Measurements from ENCODE around the gene PLXNA4. TPM values are rescaled to one million over a fixed set of nuclear protein-coding genes. Genes with fewer than 3 reads are reported as not detected.

Gene PLXNA4
- total RNA-seq, 1 donor from 2014 or later: 6.8 TPM

DNA sequence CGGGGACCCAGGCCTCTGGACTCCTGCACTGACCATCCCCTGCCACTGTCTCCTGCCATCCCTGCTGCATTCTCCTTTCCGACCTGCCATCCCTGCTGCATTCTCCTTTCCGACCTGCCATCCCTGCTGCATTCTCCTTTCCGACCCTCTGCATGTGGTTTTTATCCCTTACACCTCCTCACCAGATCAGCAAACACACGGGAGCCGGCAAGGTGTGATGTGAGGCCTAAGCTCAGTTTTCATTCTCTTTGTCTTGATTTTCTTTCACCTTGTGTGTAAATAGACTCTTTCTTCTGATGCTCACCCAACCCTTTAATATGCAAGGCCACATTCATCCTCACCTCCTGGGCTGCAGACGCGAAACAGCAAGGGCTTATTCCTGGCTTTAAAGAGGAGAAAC lies 11.4 kb downstream of the PLXNA4 start:
- DNase-seq: no peak

DNA sequence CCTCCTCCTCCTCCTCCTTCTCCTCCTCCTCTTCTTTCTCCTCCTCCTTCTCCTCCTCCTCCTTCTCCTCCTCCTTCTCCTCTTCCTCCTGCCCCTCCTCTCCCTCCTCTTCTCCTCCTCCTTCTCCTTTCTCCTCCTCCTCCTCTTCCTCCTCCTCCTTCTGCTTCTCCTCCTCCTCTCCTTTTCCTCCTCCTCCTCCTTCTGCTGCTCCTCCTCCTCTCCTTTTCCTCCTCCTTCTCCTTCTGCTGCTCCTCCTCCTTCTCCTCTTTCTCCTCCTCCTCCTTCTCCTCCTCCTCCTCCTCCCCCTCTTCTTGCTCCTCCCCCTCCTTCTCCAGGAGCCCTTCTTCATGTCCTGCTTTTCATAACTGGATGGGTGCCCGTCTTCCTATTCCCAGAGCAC lies 12.2 kb downstream of the PLXNA4 start:
- DNase-seq: no peak

DNA sequence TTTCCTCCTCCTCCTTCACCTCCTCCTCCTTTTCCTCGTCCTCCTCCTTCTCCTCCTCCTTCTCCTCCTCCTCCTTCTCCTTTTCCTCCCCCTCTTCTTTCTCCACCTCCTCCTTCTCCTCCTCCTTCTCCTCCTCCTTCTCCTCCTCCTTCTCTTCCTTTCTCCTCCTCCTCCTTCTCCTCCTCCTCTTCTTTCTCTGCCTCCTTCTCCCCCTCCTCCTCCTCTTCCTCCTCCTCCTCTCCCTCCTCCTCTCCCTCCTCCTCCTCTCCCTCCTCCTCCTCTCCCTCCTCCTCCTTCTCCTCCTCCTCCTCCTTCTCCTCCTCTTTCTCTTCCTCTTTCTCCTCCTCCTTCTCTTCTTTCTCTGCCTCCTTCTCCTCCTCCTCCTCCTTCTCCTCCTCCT lies 13.6 kb downstream of the PLXNA4 start:
- no peak for DNase-seq

DNA sequence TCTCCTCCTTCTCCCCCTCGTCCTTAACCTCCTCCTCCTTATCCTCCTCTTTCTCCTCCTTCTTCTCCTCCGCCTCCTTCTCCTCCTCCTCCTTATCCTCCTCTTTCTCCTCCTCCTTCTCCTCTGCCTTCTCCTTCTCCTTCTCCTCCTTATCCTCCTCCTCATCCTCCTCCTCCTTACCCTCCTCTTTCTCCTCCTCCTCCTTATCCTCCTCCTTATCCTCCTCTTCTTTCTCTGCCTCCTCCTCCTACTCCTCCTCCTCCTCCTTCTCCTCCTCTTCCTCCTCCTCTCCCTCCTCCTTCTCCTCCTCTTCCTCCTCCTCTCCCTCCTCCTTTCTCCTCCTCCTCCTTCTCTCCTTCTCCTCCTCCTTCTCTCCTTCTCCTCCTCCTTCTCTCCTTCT lies 14.5 kb downstream of the PLXNA4 start:
- DNase-seq: no peak

DNA sequence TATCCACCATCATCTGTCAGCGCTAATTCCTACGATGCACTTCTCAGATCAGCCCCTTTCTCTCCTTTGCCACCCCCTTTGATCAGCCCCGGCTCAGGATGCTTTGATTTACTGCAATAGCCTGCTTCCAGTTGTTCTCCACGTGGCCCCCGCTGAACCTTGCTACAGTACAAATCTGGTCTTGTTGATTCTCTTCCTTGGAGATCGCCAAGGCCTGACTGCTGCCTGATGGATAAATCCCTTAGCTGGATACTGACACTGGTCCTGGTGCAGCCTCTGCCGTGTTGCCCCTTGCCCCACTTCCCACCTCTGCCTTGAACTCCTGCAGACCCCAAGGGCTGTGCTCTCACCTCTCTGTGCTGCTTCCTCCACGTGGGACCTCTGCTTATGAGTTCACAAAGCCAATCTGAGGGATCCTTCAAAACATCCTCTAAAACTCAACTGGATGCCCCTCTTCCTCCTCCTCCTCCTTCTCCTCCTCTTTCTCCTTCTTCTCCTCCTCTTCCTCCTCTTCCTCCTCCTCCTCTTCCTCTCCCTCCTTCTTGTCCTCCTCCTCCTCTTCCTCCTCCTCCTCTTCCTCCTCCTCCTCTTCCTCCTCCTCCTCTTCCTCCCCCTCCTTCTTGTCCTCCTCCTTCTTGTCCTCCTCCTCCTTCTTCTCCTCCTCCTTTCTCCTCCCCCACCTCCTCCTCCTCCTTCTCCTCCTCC lies 15.3 kb downstream of the PLXNA4 start:
- no peak for DNase-seq

DNA sequence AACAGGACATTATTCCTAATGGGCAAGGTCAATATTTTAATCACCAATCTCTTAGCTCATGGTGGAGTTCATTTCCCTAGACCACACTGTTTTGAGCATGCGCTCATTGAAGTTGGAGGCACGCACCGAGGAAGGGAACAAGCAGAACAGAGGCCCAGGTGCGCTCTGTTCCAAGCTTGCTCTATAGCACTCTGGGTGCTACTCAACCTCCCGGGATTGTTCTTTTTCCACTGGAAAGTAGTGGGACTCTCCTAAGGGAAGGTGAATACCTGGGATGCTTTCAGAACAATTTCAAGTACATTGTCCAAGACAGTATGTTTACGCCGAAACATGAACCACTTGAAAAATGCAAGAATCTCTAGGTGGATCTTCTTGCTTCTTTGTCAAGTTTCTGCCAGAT lies 16.2 kb downstream of the PLXNA4 start:
- DNase-seq: no peak

DNA sequence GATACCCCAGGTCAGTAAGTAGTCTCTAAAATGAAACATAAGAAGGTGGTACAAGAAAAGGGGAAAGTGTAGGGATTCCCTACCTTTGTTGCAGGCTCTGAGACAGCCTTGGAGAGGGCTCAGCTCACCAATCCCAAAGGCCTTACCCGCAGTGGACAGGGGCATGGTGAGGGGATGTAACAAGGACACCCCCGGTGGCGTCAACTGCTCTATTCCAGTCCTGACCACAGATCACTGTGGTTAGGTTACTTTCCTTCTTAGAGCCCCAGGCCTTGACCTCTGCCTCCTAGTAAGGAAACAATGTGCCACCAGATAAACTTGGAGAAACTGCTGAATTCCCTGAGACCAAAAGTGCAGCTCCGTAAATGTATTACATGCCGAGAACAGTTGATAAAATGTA lies 17.5 kb downstream of the PLXNA4 start:
- no peak for DNase-seq

DNA sequence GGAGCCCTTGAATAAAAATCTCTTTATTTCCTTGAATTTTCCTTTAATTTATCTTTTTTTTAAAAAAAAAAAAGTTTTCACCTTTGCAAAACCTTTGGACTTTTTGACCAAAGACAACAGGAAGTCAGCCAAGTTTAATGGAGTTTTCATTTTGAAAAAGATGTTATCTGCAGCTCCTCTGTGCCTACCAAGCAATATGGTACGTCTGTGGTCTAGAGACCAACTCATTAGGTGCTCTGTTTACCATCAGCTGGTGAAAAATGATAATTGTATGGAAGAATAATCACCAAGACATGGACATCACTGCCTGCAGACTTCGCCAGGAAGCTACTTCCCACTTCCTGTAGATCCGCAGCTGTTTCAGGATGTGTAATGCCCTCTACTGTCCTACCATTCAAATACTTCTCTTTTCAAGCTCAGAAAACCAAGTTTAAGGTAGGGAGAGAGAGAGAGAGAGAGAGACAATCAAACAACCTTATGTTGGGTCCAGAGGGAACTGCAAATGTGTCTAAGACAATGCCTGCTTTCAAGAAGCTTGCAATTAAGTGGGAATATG lies 18.7 kb downstream of the PLXNA4 start:
- no peak for DNase-seq

DNA sequence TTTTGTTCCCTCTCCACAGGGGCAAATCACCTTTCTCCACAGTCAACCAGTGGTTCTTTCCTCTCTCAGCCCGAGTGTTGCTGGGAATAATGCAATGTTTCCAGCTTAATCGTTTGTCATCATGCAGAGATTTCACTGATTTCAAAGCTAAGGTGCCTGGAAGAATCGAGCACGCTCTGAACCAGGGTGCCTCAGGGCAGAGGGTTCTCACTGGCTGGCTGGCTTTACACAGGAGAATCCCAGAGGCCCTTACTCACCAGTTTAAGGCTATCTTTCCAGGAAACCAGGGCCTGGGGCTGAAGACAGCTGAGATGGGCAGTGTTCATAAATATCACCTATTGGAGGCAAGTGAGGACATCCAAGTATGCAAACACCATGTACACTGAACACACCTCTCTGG lies 21.8 kb downstream of the PLXNA4 start:
- no peak for DNase-seq

DNA sequence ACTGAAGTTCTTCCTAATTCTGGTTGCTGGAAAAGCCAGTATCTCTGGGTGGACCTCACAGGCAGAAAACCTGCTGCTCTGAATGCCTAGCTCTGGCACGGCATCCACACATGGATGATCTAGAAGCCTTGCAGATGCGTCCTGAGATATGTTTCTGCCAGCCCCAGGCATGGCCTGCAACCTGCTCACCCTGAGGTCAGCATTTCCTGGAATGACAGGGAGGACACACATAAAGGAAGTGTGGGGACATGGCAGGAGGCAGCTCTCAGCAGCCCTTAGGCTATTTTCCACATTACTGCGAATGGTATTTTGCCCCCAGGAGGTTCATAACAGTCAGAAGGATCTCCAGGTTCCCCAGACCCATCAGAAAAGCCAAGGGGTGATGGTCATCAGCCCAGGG lies 23.2 kb downstream of the PLXNA4 start:
- DNase-seq: no peak

DNA sequence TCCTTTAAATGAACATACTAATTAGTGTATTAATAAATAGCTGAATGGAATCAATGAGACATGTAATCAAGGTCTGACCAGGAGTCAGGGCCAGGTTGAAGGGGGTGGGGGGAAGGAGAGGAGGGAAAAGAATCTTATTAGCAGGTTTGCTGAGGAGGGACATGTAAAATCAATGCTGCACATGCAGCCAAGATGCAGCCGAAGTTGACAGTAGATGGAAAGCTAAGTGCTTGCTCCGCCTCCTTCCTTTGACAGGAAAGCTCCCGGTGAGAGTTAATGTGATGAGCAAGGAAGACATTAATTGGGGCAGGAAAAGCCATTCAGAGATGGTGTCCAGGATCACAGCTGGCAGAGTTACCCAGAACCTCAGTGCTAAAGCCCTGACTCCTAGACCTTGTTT lies 24.4 kb downstream of the PLXNA4 start:
- DNase-seq: no peak

DNA sequence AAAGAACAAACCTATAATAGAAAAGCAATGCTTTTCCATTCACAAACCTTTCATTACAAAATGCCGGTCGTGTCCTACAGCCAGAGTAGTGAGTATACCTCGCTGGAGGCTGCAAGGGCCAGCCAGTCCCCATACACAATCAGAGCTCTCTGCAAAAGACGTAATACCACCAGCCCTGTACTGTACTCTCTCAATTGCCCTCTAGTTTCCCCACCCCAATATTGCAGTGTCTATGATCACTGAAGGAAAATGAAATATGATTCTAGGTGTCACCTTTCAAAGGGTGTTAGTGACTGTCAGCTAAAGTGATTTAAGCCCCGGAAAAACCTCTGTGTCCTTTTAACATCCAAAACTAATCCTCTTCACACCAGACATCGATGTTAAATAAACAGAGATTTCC lies 24.8 kb downstream of the PLXNA4 start:
- DNase-seq: no peak

DNA sequence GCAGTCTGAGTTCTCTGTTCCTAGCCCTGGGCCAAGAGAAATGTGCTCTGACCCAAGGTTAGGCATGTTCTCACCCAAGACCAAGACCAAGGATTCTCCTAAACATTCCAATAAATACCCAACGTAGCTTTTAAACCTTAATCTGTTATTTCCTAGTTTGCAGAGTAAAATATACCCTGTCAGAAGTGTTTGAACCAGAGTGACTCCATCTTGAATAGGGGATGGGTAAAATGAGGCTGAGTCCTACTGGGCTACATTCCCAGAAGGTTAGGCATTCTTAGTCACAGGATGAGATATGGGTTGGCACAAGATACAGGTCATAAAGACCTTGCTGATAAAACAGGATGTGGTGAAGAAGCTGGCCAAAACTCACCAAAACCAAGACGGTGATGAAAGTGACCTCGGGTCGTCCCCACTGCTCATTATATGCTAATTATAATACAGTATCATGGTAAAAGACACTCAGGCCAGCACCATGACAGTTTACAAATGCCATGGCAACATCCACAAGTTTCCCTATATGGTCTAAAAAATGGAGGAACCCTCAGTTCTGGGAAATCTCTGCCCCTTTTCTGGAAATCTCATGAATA lies 27.7 kb downstream of the PLXNA4 start:
- DNase-seq: no peak

DNA sequence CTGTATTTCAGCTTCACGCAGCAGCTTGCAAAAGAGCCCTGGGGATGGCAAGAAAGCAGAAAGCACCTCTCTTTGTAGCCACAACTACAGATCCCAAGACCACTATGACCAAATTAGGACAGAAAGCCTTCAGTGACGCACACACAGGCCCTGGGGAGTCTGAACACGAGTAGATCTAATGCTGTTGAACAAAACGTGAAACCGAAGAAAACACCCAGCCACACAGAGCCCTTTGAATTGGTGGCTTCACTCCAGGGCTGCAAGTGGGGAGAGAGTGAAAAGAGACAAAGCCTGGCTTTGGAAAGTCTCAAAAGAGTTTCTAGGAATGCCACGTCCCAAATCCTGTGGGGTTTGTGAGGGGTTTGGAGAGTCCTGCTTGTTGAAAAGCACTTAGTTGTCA lies 28.4 kb downstream of the PLXNA4 start:
- no peak for DNase-seq

DNA sequence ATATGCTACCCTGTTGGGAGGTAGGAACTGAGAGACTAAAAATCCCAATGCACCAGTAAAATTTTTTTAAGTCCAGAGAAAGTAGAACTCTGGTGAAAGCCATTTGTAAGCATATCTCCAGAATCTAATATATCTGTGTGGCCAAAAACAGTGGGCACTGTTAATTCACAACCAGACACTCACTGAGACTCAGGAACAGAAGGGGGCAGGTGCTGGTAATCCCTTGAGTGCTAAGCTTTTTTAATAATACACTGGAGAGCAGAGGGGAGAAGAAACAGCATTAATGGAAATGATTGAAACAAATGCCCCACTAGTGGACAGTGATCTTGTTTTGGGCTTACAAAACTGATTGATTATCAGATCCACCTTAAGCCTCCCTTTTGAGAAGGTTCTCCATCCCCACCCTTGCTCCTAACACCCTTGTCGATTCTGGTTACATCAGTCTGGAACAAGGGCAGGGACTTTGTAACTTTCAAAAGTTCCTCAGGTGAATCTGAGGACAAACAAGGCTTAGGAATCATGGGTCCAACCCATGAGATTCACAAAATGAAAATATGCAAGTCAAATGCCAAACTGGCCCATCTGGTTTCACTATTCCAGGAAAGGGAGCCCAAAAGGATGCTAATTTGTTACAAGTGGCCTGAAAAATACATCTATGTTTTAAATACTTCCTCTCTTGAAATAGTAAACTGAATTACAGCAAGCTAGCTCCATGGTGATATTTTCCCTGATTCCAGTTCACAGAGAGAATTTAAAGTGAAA lies 29.7 kb downstream of the PLXNA4 start:
- no peak for DNase-seq

DNA sequence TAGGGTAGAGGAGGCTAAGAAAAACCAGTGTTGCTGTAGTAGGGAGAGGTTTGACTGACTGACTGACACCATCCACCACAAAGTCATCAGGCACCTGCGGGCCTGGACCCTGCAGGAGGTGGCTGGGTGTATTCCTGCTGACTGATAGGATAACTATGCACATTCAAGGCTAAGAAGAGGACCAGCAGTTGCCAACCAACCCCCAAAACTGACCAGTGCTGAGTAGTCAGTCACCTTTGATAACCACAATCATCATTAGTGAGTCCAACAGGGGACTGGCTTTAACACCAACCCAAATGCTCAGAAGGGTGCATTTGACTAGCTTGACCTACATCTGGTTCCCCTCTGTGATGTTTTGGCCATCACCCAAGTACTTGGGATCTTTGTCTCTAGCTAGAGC lies 30.5 kb downstream of the PLXNA4 start:
- DNase-seq: no peak

DNA sequence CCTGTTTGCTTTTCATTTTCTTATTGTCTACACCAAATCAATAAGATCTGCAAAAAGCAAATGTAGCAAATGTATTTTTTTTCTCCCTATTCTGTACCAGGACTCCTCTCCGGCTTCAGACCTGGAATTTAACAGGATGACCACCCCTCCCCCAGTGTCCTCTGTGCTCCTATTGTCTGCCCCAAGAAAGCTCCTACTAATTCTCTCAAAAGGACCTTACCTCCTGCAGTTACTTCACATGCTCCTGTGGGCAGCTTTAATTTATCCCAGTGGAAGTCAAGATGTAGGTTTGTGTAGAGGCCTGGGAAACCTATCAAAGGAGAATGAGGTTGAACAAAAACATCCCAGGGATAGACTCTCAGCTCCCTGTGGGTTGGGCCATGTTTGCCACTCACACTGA lies 31.3 kb downstream of the PLXNA4 start:
- no peak for DNase-seq

DNA sequence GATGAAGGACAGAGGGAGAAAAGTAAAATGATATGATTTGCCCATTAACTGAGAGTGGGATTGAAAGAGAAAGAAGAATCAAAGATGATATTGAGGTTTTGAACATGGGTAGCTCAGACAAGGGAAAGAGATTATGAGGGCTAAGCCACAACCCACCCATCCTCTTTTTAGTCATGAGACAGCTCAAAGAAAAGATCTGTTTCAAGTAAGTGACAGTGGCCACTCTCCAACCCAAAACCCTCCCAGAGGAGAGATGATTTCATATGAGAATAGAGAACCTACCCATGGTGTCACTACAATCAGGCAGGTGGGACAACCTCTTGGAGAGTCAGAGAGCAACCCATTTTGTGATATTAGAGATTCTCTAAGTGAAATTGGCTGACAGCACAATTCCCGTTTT lies 32.2 kb downstream of the PLXNA4 start:
- DNase-seq: no peak

DNA sequence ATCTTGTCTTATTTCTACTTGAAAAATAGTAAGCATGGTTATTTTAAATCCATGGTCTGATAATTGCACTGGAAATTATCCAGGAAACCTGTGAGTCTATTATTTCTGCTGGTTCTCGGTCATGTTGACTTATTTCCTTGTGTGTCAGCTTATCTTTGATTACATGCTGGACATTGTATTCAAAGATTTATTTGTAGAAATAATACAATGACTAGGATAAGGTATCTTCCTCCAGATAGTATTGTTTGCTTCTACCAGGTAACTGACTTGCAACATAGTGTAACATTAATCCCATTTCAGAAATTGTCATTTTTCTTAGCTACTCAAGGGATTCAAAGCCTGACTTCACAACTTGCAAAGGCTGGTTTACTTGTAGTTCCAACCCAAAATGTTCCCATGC lies 33.4 kb downstream of the PLXNA4 start:
- DNase-seq: no peak

DNA sequence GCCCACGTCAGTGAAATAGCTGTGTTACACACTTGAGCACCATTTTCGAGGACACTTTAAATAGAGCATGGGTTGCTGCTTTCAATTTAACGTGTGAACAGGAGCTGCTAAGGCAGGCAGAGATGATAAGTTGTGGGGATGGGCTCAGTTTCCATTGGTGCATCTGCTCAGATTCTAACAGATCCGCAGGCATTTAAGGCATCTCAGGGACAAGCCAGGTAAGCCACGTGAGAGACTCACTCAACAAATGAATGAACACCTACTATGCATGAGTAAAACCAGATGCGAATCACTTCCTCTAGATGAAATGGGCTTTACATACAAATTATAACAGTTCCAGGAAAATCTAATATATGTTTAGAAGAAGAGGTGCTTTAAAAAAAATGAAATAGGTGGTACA lies 34.6 kb downstream of the PLXNA4 start:
- no peak for DNase-seq

DNA sequence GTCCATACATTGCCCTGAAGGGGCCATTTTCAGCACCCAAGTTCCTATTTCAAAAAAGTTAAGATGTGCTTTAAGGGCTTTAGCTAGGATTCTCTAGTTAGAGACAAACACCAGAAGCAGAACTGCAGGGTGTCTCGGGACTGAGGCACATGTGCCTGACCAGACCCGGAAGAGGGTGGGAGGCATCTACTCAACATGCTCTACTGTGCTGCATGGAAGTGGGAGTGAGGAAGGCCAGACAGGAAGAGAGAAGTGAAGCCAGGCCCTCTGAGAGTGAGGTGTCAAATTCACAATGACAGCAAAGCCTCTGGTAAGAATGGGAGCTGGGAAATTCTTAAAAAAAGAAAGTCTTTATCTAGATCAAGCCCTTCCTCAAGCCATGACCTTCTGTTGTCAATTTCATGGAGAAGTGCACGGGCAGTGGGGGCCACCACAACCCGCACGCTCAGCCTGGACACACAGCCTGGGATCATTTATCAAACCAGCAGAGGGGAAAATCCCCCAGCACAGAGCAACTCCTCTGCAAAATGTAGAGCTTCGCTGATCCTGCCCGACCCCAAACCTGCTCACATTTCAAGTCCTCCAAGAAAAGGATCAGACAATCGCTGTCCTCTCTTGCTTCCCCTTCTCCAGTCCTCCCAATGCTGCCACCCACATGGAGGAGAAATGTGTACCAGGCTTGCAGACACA lies 38.7 kb downstream of the PLXNA4 start:
- no peak for DNase-seq

DNA sequence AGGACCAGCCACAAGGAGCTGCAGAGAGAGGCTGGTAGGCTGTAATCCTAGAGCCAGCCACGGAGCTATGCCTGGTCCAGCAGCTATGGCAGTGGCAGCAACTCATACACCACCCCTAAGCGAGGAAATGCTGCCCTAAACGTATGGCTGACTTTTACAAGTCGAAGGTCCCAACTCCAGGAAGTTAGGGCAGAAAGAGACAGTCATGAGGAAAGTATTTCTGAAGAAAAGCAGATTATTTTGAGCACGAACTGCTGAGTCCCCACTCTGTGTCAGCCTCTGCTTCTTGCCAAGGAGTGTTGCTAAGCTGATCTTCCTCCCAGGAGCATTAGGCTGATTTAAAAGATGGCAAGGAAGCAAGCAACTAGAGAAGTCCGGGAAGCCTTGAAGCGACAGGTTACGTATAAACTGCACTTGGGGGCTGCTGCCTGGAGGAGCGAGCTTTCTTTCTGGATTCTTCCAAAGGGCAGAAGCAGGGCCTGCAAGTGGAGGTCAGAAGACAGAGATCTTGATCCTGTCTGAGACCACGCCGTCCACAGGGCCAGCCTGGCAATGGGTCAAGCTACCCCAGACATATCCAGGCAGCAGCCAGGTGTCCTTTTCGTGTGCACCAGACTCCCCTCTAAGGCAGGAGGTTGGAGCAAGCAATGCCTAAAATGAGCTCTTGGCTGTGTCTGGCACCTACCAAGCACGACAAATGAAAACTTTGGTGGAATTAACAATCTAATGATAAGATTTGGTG lies 39.4 kb downstream of the PLXNA4 start:
- no peak for DNase-seq
